ENCODE results near the gene PHF20.
"Not testable (repeated sequence)": the region's sequence is repeated elsewhere in the genome, so short reads cannot be mapped to it uniquely, and the experiment has no call there.

PHF20 gene

DNA sequence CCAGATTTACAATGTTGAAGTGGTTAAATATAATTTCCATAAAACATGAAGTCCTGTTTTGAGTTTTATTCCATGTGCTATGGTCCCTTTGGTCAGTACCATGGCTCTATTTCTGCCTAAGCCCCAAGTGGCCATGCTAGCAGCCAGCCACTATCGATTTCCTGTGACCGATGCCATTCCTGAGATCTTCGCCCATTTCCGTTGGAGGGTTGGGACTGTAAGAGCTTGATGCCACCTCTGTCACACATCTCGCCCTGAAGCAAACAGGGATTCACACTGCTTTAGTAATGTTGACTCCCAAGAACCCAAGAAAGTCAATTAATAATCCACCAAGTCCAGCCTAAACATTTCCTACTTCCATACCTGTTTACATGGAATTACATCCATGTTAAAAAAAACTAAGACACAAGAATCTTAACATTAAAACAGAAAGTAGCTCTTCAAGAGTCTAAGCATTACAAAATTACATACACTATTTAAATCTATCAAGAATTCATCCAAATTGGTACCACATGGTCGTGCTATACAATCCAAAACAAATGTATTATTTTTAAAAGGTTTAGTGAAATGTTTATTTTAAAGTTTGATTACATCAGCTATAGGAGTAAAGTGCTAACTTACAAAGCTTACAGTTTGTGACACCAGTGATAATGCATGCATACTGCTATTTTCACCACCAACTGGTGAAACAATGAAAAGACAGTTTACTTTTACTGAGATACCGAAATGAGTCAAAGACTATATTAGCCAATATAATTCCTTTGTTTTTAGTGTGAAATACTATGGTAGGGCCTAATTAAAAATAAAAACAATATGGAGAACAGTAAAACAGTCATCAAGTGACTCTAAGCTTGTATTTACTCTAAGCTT lies 32.3 kb upstream of the PHF20 start:
- peak; percentile 47 for DNase-seq (ENCODE audit: low spot score)

DNA sequence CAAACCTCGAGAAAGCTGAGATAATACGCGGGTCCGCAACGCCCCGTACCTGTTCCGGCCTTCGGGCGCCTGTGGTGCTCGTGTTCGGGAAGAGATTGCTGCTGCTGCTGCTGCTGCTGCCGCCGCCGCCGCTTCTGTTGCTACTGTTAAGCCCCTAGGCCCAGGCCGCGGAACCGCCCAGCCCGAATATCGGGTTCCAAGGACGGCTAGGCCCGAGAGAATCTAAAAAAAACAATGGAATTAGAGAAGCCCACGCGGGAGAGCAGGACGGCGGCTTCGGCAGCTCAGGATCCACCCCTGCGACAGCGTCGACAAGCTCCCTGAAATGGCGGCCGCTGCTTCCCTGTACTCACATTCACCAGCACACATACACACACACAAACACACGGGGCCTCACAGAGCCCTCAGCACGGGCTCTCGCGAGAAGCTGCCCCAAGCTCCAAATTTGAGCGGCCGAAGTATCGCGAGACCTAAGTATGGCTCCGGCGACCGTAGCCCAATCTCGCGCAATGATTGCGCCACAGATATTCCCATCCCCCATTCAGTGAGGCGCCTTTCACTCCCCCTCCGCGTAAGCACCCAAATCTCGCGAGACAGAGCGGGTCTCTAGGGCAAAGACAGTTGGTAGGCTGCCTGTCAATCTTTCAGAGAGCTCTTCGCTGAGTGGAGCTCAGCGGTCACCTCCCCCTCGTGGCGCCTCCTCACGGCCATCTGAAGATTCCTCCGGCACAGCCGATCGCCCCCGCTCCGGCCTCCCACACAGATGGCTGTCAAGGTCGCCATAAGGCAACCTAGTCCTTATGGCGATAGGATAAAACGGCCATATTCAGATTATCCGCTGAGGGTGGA lies 29.7 kb upstream of the PHF20 start, which contains the start of gene RBM39:
RBM39 (minus strand) TSS at position 369 of the 849 bp plus-strand sequence. CDS start 1,386 bp downstream, outside the sequence.
- peak; percentile 100 for DNase-seq (ENCODE audit: low spot score)

DNA sequence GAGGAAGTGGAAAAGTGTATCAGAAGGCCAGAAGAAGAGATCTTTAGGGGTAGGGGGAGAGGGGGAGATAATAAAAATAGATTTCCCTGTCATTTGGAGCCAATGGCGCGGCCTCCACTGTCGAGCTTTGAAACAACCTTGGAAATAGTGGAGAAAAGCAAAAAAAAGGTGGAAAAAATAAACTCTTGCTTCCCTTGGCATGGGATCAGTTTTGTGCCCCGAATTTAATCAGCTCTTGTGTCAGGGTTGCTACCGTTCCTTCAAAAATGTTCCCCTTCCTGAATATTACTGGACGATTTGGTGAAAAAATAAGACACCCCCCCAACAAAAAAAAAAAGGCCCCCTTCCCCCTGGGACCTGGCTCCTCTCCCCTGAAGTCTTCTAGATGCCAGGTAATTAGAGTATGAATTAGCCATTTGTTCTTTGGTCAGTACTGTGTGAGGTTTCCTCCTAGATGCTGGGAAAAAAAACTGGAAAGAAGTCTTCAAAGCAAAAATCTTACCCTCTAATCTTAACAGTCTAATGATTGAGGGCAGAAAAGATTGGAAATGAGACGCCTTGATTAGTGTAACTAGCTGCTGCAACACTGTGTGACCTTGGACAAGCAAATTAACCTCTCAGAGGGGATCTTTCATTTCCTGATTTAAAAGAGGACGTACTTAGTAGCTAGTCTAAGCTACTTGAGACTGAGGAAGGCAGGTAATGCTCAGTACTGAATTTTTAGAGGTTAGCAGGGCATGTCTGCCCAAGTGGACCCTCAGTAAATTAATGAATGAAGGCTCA lies 28.9 kb upstream of the PHF20 start:
- peak; percentile 42 for DNase-seq (ENCODE audit: low spot score)

DNA sequence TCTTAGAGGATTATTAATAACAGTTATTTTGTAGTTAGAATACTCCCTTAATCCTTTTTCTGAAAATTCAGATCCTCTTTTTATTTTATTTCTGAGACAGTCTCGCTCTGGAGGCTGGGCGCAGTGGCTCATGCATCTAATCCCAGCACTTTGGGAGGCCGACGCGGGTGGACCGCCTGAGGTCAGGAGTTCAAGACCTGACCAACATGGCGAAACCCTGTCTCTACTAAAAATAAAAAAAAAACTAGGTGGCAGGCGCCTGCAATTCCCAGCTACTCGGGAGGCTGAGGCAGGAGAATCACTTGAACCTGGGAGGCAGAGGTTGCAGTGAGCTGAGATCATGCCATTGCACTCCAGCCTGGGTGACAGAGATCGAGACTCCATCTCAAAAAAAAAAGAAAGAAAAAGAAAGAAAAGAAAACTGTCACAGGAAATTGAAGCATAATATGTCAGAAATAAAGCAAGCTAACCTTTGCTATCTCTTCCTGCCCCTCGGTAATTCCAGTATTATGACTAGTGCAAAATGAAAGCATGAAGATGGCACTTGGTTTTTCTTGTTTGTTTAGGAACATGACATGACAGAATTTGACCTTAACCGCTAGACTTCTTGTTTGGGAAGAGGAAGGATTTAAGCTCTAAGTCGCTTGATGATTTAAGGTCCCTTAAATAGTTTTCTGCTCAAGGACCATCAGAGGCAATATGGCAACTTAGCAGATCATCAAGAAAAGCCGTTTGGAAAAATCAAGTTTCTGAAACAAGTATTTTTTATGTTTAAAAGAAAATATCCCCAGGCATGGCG lies 27.9 kb upstream of the PHF20 start:
- DNase-seq (ENCODE audit: low spot score), result no peak

DNA sequence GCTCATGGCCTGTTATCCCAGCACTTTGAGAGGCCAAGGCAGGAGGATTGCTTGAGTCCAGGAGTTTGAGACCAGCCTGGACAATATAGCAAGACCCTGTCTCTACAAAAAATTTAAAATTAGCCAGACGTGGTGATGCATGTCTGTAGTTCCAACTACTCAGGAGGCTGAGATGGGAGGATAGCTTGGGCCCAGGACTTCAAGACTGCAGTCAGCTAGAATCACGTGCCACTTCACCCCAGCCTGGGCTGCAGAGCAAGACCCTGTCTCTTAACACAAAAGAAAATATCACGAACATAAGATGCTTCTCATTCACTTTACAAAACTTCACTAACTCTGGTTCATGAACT lies 27.3 kb upstream of the PHF20 start:
- DNase-seq (ENCODE audit: low spot score), result not testable (repeated sequence)

DNA sequence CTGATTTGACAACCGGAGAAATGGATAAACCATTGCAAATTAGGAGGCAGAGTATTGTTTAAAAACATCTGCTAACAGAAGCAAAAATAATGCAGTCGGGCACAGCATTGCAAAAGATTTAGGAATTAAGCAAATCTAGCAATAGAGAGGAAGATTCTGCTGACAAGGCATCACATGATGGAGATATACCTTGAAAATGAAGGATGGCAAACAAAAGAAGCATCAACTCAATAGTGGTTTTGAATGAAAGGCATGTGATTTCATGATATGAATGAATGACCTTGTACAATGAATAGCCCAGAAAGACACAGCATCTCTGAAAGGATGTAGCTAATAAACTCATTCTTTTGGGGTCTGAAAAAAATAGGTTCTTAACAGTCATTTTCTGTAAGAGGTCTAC lies 21.2 kb upstream of the PHF20 start:
- no peak for DNase-seq (ENCODE audit: low spot score)

DNA sequence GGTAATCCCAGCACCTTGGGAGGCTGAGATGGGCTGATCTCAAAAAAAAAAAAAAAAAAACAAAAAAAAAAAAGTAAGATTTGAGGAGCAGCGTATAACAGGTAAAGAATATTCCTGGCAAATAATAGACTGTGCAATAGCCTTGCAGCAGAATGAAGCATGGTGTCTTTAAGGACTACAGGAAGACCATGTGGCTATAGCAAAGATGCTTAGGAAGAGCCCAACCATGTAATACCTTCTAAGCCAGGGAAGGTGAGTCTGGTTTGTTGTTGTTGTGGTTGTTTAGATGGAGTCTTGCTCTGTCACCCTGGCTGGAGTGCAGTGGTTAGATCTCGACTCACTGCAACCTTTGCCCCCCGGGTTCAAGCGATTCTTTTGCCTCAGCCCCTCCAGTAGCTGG lies 15.4 kb upstream of the PHF20 start:
- DNase-seq (ENCODE audit: low spot score), result no peak

DNA sequence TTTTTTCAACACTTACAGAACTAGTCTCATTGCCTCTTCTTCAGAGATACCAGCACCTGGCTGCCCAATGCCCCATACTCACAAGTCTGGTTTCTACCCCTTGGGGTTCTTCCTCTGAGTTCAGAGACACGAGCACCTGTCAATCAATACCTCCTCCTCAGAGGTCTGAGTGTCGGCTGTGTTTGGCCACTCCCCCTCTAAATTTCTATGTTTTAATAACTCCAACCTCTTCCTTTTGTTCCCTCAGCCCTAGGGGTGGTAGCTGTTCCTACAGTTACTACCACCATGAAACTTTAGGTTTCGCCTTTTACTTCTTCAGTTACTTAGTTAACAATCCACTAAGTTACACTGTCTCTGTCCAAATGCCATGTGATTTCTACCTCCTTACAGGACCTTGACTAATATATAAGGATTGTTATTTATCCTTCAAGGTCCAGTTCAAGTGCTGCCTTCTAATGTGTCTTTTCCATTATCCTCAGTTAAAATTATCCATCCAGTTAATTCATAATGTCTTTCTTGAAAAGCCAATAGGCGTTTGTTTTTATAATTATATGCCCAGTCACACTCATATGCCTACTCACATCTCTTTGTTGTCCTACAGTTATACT lies 14.6 kb upstream of the PHF20 start:
- DNase-seq (ENCODE audit: low spot score), result no peak

DNA sequence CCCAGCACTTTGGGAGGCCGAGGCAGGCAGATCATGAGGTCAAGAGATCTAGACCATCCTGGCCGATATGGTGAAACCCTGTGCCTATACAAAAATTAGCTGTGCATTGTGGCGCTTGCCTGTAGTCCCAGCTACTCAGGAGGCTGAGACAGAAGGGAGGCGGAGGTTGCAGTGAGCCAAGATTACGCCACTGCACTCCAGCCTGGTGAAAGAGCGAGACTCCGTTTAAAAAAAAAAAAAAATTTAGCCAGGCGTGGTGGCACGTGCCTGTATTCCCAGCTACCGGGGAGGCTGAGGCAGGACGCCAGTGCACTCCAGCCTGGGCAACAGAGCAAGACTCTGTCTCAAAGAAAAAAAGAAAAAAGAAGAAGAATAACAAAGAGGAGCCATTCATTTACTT lies 10.3 kb upstream of the PHF20 start:
- DNase-seq (ENCODE audit: low spot score), result not testable (repeated sequence)

DNA sequence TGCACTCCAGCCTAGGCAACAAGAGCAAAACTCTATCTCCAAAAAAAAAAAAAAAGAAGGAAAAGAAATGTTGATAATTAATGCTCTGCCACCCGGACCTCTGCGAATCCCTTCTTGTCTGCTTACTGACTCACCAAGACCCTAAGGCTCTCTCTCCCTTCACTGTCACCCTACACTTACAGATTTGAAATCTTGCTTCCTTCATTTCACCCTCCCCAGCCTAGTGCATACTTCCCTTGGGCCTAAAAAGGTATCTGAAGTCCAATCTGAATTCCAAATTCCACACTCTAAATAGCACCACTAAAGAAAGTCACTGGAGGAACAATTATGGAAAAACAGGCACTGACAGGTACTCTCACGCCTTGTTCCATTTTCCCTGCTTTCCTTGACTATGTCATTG lies 9.4 kb upstream of the PHF20 start:
- no peak for DNase-seq (ENCODE audit: low spot score)

DNA sequence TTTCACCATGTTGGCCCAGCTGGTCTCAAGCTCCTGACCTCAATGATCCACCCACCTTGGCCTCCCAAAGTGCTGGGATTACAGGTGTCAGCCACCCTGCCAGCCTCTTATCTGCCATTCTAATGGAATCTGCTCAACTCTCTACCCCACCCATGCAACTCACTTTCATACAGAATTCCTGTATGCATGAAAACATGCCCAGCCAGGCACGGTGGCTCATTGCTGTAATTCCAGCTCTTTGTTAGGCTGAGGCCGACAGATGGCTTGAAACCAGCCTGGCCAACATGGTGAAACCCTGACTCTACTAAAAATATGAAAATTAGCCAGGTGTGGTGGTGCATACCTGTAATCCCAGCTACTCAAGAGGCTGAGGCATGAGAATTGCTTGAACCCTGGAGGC lies 6.9 kb upstream of the PHF20 start:
- DNase-seq (ENCODE audit: low spot score), result not testable (repeated sequence)

DNA sequence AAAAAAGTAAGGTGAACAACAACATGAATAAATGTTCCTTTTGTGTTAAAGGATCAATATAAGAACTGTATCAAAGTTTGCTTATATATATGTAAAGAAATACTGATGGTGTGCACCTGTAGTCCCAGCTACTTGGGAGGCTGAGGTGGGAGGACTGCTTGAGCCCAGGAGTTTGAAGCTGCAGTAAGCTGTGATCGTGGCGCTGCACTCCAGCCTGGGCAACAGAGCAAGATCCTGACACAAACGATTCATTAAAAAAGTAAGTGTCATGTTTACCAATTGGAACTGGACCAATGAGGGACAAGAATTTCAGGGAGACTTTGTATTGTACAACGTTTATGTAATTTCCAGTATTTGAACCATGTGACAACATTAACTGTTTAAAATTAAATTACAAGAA lies 5.0 kb upstream of the PHF20 start:
- no peak for DNase-seq (ENCODE audit: low spot score)

DNA sequence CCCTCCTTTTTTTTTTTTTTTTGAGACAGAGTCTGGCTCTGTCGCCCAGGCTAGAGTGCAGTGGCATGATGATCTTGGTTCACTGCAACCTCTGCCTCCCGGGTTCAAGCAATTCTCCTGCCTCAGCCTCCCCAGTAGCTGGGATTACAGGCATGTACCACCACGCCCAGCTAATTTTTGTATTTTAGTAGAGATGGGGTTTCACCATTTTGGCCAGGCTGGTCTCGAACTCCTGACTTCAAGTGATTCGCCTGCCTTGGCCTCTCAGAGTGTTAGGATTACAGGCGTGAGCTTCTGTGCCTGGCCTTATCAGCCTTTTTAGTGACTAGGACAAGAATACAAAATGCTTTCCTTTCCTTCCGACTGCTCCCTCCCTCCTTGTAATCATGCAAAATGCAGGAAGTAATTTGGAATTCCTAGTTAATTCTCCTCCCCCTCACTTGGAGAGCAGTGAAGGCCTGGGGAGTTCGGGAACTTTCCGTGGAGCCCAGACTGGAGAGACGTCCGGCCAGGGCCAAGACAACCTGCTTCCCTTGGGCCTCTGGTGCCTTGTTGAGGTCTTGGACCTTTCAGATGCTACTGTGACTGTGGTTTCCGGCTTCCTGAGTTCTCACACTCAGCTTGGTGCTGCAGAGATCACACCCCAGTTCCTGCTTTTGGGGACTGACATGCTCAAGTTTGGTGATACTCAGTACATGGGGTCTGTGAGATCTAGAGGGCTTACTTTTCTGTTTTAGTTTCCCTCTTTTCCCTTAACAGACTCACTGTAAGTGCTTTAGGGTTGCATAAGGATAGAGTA lies 3.9 kb upstream of the PHF20 start:
- DNase-seq (ENCODE audit: low spot score), result no peak

DNA sequence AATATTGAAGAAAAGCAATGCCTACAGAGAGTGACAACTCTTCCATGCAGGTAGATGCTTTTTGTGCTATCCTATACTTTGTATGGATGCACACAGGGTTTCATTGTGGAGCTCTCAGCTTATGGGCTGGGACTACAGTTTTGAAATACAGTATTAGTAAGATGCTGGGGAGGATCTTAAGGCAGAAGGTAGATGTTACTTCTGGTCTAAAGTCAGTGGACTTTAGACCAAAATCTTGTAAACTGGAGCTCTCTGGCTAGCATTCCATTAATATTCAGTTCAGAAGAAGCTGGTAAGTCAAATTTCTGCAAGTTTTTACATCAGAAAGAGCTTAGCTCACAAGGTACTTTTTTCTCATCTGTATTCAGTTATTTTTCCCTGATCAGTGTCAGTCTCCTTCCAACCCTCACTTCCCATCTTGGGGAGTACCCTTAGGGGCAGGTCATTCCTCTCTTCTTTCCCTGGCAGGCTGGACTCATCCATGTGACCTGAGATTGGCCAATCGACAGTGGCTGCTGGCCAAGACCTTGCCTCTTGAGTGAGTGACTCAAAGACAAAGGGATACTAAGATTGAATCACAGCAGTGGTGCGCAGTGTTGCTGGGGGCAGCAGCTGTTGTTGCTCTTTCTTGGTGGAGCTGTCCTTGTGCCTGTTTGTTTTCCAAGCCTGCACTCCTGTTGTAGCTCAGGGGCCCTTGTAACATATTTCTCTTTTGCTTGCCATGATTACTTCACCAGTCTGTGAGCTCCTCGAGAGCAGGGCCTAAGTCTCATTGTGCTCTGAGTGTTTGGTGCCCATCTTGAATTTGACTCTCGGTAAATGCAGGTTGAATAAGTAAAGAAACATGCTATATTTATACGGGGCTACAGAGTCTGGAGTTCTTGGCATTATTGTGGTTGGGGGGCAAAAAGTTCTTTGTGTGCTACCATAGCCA lies 2.8 kb upstream of the PHF20 start:
- DNase-seq (ENCODE audit: low spot score), result peak; percentile 94

DNA sequence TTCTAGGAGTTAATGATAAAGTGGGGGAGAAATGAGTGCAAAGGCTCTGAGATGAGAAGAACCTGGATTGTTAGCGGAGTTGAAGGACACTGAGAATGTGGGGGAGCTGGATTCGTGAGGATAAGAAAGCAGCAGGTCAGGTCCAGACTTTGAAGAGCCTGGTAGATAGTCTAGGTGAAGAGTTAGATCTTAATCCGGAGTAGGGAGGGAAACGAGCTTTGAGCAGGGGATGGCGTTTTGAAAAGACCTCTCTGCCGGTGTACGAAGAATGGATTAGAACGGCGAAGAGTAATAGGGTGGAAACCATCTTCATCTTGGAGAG lies 487 bp upstream of the PHF20 start:
- DNase-seq (ENCODE audit: low spot score), result no peak

DNA sequence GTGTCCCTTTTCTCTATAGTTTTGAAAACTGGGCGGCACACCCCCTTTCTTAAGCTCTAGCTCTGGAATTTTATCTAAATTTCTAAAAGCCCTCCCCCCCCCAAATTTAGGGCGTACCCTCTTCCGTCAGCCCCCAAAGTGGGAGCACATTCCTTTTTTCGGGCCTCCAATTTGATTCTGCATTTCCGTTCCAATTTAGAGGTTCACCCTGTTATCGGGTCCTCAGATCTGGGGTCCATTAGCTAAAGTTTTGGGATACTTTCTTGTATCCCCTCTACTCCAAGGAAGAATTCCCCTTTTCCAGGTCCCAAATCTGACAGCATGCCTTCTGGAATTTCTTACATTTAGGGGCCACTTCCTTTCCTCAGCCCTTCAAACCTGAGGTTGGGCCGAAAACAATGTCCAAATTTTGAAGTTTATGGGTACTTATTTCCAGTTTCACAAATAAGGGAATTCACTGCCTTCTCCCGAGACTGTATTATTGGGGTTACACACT lies 796 bp downstream of the PHF20 start:
- no peak for DNase-seq (ENCODE audit: low spot score)

DNA sequence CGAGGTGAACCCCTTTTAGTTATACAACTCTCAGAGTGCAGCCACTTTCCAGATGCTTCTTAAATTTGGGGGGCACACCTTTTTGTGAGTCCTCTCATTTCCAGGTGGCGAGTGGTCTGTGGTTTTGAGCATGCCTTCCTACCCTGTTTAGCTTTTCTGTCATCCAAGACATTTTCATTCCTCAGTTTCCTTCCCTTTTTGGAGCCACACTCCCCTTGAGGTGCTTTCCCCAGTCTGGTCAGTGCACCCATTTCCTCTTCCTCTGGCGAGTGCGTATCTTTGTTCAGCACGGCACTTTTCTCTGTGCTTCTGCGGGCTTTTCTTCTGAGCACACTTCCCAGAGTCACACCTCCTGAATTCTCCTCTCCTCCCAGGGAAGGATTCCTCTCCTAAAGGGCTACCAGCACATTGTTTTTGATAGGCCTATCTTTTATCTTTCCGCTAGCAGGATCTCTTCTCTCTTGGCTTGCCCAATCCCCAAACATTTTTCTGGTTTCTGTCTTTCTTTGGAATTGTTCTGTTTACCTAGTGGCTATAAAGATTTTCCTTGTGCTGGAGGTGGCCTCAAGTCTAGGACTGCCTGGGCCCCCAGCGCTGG lies 1.4 kb downstream of the PHF20 start:
- no peak for DNase-seq (ENCODE audit: low spot score)

DNA sequence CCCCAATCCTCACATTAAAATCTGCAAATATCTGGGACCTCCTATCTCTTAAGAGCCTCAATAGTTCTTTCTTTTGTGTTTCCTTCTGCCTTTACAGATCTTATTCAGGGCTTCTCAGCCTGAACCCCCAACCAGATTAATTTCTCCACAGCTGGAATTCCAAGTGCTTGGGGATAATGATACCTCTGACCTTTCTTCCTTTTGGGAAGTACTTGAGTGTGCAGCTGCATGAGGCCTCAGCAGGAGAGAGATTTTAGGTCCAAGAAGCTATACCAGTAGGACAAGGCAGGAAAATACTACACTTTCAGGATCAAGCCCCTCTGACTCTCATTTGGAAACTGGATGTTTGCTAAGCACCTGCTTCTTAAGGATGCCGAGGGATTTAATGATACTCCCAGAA lies 2.6 kb downstream of the PHF20 start:
- no peak for DNase-seq (ENCODE audit: low spot score)
